B cell (primary cell): Measurements from ENCODE around the gene DCST2. TPM values are rescaled to one million over a fixed set of nuclear protein-coding genes. Genes with fewer than 3 reads are reported as not detected.
"Not testable (repeated sequence)": the region's sequence is repeated elsewhere in the genome, so short reads cannot be mapped to it uniquely, and the experiment has no call there.

Experiments used
- ATAC-seq: fragments of 200-7000 bp; cut with Tn5 transposase; one replicate; pipeline ENCODE4 v1.10.0; 2021; ENCODE audit warnings: low read depth, mild to moderate bottlenecking, moderate number of reproducible peaks, moderate library complexity
- CTCF ChIA-PET: fragments of 350-600 bp; sonication (Branson Sonifier 250); formaldehyde crosslinking; loops from one replicate; lab custom pipeline; 2021; ENCODE audit warnings: antibody characterized with exemption, inconsistent platforms; lab: Charles Lee
- POLR2A ChIA-PET: fragments of 350-600 bp; sonication (Branson Sonifier 250); formaldehyde crosslinking; loops from one replicate; lab custom pipeline; 2021; ENCODE audit warnings: antibody characterized with exemption; lab: Charles Lee
- DNase-seq: peaks from one replicate; pipeline ENCODE4 v3.0.0; 2013
- H2AFZ ChIP-seq: 2 replicates; pipeline ENCODE4 v1.6.1; 2012; ENCODE audit warnings: mild to moderate bottlenecking, low read depth, low read length; ENCODE audit not compliant: insufficient read depth, poor library complexity, severe bottlenecking
- H3K27ac ChIP-seq, 2 donors: 1 replicate in 1 of 2; 2 replicates in 1 of 2; pipeline ENCODE4 v1.5.1; 2012 to 2013; ENCODE audit warnings: low read length in 2 of 2, mild to moderate bottlenecking in 2 of 2, moderate library complexity in 1 of 2
- H3K27me3 ChIP-seq, 4 experiments: fragments of 200-600 bp in 1 of 4; sonication (generic) in 1 of 4; replicated peaks in 1 of 4; 1 replicate in 2 of 4; 2 replicates in 2 of 4; pipeline versions ENCODE4 v1.6.1 to v1.7.0; 2013 to 2016; ENCODE audit warnings: low read length in 3 of 4, mild to moderate bottlenecking in 2 of 4, mixed read lengths in 1 of 4, moderate library complexity in 1 of 4; ENCODE audit not compliant: insufficient read depth in 4 of 4, control insufficient read depth in 3 of 4; ENCODE audit errors: control extremely low read depth in 1 of 4
- H3K36me3 ChIP-seq, 2 experiments: replicated peaks in 1 of 2; 1 replicate in 1 of 2; 2 replicates in 1 of 2; pipeline versions ENCODE4 v1.6.1 to v1.7.1; 2013; ENCODE audit warnings: low read length in 1 of 2; ENCODE audit not compliant: insufficient read depth in 2 of 2, control insufficient read depth in 1 of 2; ENCODE audit errors: control extremely low read depth in 1 of 2, extremely low read depth in 1 of 2
- H3K4me1 ChIP-seq, 2 donors: fragments of 200-600 bp in 1 of 2; sonication (generic) in 1 of 2; 1 replicate in 1 of 2; 2 replicates in 1 of 2; pipeline versions ENCODE4 v1.5.1 to v1.6.1; 2013 to 2017; ENCODE audit warnings: low read length in 2 of 2; ENCODE audit not compliant: control insufficient read depth in 2 of 2, insufficient read depth in 2 of 2
- H3K4me2 ChIP-seq: replicated peaks from 2 replicates; pipeline ENCODE3; 2012; ENCODE audit warnings: mild to moderate bottlenecking, low read depth, low read length; ENCODE audit not compliant: poor library complexity, severe bottlenecking
- H3K4me3 ChIP-seq, 5 experiments: fragments of 200-600 bp in 1 of 5; sonication (generic) in 1 of 5; 1 replicate in 3 of 5; 2 replicates in 2 of 5; pipeline versions ENCODE4 v1.5.1 to v1.7.0; 2011 to 2016; ENCODE audit warnings: low read length in 4 of 5, mild to moderate bottlenecking in 4 of 5, low read depth in 2 of 5, control low read depth in 1 of 5, moderate library complexity in 1 of 5; ENCODE audit not compliant: insufficient read depth in 1 of 5; ENCODE audit errors: control extremely low read depth in 1 of 5, extremely low read depth in 1 of 5
- H3K79me2 ChIP-seq: fragments of 200-600 bp; sonication (generic); one replicate; pipeline ENCODE4 v1.6.0; 2016; ENCODE audit warnings: low read length; ENCODE audit not compliant: control insufficient read depth, insufficient read depth
- H3K9ac ChIP-seq: fragments of 200-600 bp; sonication (generic); 2 replicates; pipeline ENCODE4 v1.6.1; 2017; ENCODE audit warnings: mild to moderate bottlenecking, low read length, moderate library complexity
- H3K9me3 ChIP-seq, 3 donors: one replicate each; pipeline versions ENCODE4 v1.6.1 to v1.7.1; 2013; ENCODE audit warnings: low read length in 2 of 3; ENCODE audit not compliant: control insufficient read depth in 2 of 3, insufficient read depth in 1 of 3; ENCODE audit errors: control extremely low read depth in 1 of 3
- H4K20me1 ChIP-seq: 2 replicates; pipeline ENCODE4 v1.6.0; 2012; ENCODE audit warnings: mild to moderate bottlenecking, low read length; ENCODE audit not compliant: insufficient read depth, control insufficient read depth, poor library complexity, severe bottlenecking
- H3K27ac Mint-ChIP-seq: one replicate; pipeline ENCODE4 v1.8.0; 2021; ENCODE audit warnings: mixed read lengths
- H3K27me3 Mint-ChIP-seq: one replicate; pipeline ENCODE4 v1.8.0; 2021; ENCODE audit warnings: mixed read lengths
- H3K4me1 Mint-ChIP-seq: one replicate; pipeline ENCODE4 v1.8.0; 2021; ENCODE audit warnings: mixed read lengths
- H3K4me3 Mint-ChIP-seq: one replicate; pipeline ENCODE4 v1.8.0; 2021; ENCODE audit warnings: mixed read lengths
- H3K9me3 Mint-ChIP-seq: one replicate; pipeline ENCODE4 v1.8.0; 2022; ENCODE audit warnings: mixed read lengths; ENCODE audit not compliant: insufficient read depth
- CTCF ChIP-seq: fragments of 200-600 bp; IDR thresholded peaks from one replicate; pipeline ENCODE4 v1.8.0; 2022; ENCODE audit warnings: antibody characterized with exemption, mild to moderate bottlenecking
- EZH2 ChIP-seq: IDR thresholded peaks from 2 replicates; pipeline ENCODE4 v1.6.1; 2012; ENCODE audit warnings: borderline replicate concordance, low read depth, mild to moderate bottlenecking, moderate library complexity, low read length; ENCODE audit not compliant: insufficient read depth, poor library complexity, severe bottlenecking
- WGBS: methylation state at CpG from one replicate; pipeline ENCODE4 v1.1.5; 2013; ENCODE audit warnings: missing lambda C conversion rate; ENCODE audit not compliant: insufficient coverage; 5-methylcytosine and 5-hydroxymethylcytosine counted together
- intact Hi-C: fragments of 100-400 bp; cut with micrococcal nuclease; formaldehyde crosslinking; loops from one replicate; pipeline ENCODE4 v1.10.0; 2022
- polyA plus RNA-seq: library from polyadenylated mRNA; depleted of rRNA; stranded (reverse); fragments of >200 nt; gene quantifications from 2 replicates; pipeline ENCODE4 v1.2.3, GENCODE V29; 2012
- total RNA-seq, 2 donors: library from RNA; stranded (reverse); fragments of 120-200 nt in 1 of 2; gene quantifications; 1 replicate in 1 of 2; 2 replicates in 1 of 2; pipeline versions ENCODE4 v1.2.3 to v1.2.4, GENCODE V29; 2013 to 2022

Gene DCST2
- total and polyA plus RNA-seq, 2 donors (not counting 1 experiment from before 2014, with no cell fraction given), result 0.89 to 5.4 TPM

GRCh38 chr1:154986736-154987135 is 46.8 kb downstream of the DCST2 start:
- intact Hi-C loops, result not testable (repeated sequence)
- peaks cover 59% of the 10 kb centered on the region for H3K79me2 ChIP-seq

GRCh38 chr1:154983776-154984466 is 49.7 kb downstream of the DCST2 start:
- Mint-ChIP-seq H3K4me3 (no peak overlapping the region), H3K27me3 (no peaks in the 10 kb centered on the region), H3K9me3 (no peaks in the 10 kb centered on the region), H3K27ac (peak overlapping the region; percentile 50), H3K4me1 (peaks cover 16% of the 10 kb centered on the region)
- Histone ChIP-seq H3K79me2 (peaks cover 72% of the 10 kb centered on the region), H3K4me3 (peak overlapping the region; percentile 58 to 93 (median 85)), H3K36me3 (peaks cover 5 to 25% of the 10 kb centered on the region in 2 experiments), H3K4me2 (peak overlapping the region; percentile 87), H4K20me1 (peaks cover 26% of the 10 kb centered on the region), H2AFZ (peak overlapping the region; percentile 91), H3K9ac (peak overlapping the region; percentile 87), H3K27me3 (no peaks in the 10 kb centered on the region), H3K27ac (peak overlapping the region; percentile 30 to 84), H3K9me3 (no peaks in the 10 kb centered on the region), H3K4me1 (peaks cover 13 to 19% of the 10 kb centered on the region in 2 donors)
- intact Hi-C loops, result loop anchor here (1.0 to 2.0 kb wide), 6 partner anchors 9 to 67 kb away; partner anchors contain the start of genes ADAM15, PYGO2 and ZBTB7B
- no peak for TF ChIP-seq CTCF
- TF ChIP-seq EZH2, result no peak
- WGBS, result 18% methylated on average over 14 of the region's 17 CpGs
- ChIA-PET POLR2A (interaction anchor here (0.5 to 1.7 kb wide), 9 partner anchors 10 to 375 kb away, joined by 3 to 14 read pairs (median 6); partner anchors contain the start of gene PMVK), CTCF (interaction anchor here (0.6 to 9.8 kb wide), 16 partner anchors 10 to 1006 kb away, joined by 3 to 72 read pairs (median 4); partner anchors contain the start of genes CKS1B, PBXIP1 and PYGO2)
- DNase-seq, result no peak
- ATAC-seq, result no peak

More at GRCh38 chr1:154986736-154987135, 46.8 kb downstream of the DCST2 start:
- not testable (repeated sequence) for H3K4me2 ChIP-seq, H3K9ac ChIP-seq, H3K27ac ChIP-seq, ATAC-seq, H3K4me3 ChIP-seq, H3K27me3 ChIP-seq, H3K4me3 Mint-ChIP-seq, H3K27ac Mint-ChIP-seq, H2AFZ ChIP-seq, H3K9me3 Mint-ChIP-seq, H3K27me3 Mint-ChIP-seq, DNase-seq, H3K9me3 ChIP-seq
- peaks cover 13 to 22% of the 10 kb centered on the region in 2 donors for H3K4me1 ChIP-seq
- CTCF ChIA-PET, result interaction anchor here (1.2 to 9.8 kb wide), 4 partner anchors 13 to 75 kb away, joined by 3 to 72 read pairs (median 8); no protein-coding TSS in a partner anchor
- peaks cover 23% of the 10 kb centered on the region for H3K4me1 Mint-ChIP-seq
- POLR2A ChIA-PET, result interaction anchor here (0.6 to 0.7 kb wide), 2 partner anchors 10 to 1043 kb away, joined by 3 read pairs; no protein-coding TSS in a partner anchor
- no CpG with 5 or more reads among the region's 4 CpGs for WGBS
- peaks cover 0 to 40% of the 10 kb centered on the region in 2 experiments for H3K36me3 ChIP-seq
- peaks cover 42% of the 10 kb centered on the region for H4K20me1 ChIP-seq
